ELF-1 (cell line): Measurements from ENCODE around the gene SLBP.

Experiments
- DNase-seq: peaks from one replicate; pipeline ENCODE4 v3.0.0-alpha.2; 2016; ENCODE audit warnings: low read depth, low spot score

Gene SLBP

GRCh38 chr4:1749370-1749769 is 37.3 kb upstream of the SLBP start:
- no peak for DNase-seq

GRCh38 chr4:1748465-1748995 is 36.4 kb upstream of the SLBP start:
- peak; percentile 88 for DNase-seq

- DNase-seq: no peak
These were observed 35.5 kb upstream of the SLBP start for GRCh38 chr4:1747603-1747967.

GRCh38 chr4:1746919-1747602 is 34.9 kb upstream of the SLBP start:
- DNase-seq: peak; percentile 32

- DNase-seq: peak; percentile 93
These were observed 34.2 kb upstream of the SLBP start for GRCh38 chr4:1746265-1746691.

- DNase-seq: peak; percentile 39
These were observed 33.6 kb upstream of the SLBP start for GRCh38 chr4:1745697-1746096.

GRCh38 chr4:1745165-1745564 is 33.0 kb upstream of the SLBP start:
- DNase-seq: peak; percentile 23

- DNase-seq: no peak
These were observed 32.4 kb upstream of the SLBP start for GRCh38 chr4:1744552-1744951.

GRCh38 chr4:1743975-1744374 is 31.9 kb upstream of the SLBP start:
- no peak for DNase-seq

GRCh38 chr4:1743551-1743950 is 31.4 kb upstream of the SLBP start:
- DNase-seq: no peak

GRCh38 chr4:1741208-1741607 is 29.1 kb upstream of the SLBP start:
- no peak for DNase-seq

GRCh38 chr4:1740021-1740545 is 28.0 kb upstream of the SLBP start:
- DNase-seq: no peak

GRCh38 chr4:1739358-1739757 is 27.2 kb upstream of the SLBP start:
- no peak for DNase-seq

- no peak for DNase-seq
These were observed 26.3 kb upstream of the SLBP start for GRCh38 chr4:1738410-1738809.

- DNase-seq: no peak
These were observed 25.5 kb upstream of the SLBP start for GRCh38 chr4:1737666-1738065.

GRCh38 chr4:1736812-1737211 is 24.7 kb upstream of the SLBP start:
- DNase-seq: no peak

GRCh38 chr4:1735215-1735614 is 23.1 kb upstream of the SLBP start:
- no peak for DNase-seq

- DNase-seq: no peak
These were observed 20.8 kb upstream of the SLBP start for GRCh38 chr4:1732911-1733310.

- no peak for DNase-seq
These were observed 19.1 kb upstream of the SLBP start for GRCh38 chr4:1731180-1731579.

- DNase-seq: no peak
These were observed 18.5 kb upstream of the SLBP start for GRCh38 chr4:1730532-1731135.

- DNase-seq: no peak
These were observed 16.2 kb upstream of the SLBP start for GRCh38 chr4:1728061-1728980.
